ENCODE results near the gene ELOF1.
A peak's percentile ranks its signal among the peaks of the same experiment; 100 is the strongest.
"Not testable (repeated sequence)": the region's sequence is repeated elsewhere in the genome, so short reads cannot be mapped to it uniquely, and the experiment has no call there.

ELOF1 gene

GRCh38 chr19:11558881-11559828 is at the start of gene ELOF1:
ELOF1 (minus strand) TSS chr19:11559230; CDS start chr19:11554347, 4,883 bp downstream.
- DNase-seq (ENCODE audit: low read depth in 3 of 3): peak; percentile 92 to 97 (median 95)

- no peak for DNase-seq (ENCODE audit: low read depth in 3 of 3)
These were observed 47.5 kb upstream of the ELOF1 start for GRCh38 chr19:11606484-11606883.

- DNase-seq (ENCODE audit: low read depth in 3 of 3): not testable (repeated sequence)
These were observed 40.7 kb upstream of the ELOF1 start for GRCh38 chr19:11599704-11600103.

GRCh38 chr19:11598746-11599145 is 39.7 kb upstream of the ELOF1 start:
- no peak for DNase-seq (ENCODE audit: low read depth in 3 of 3)

GRCh38 chr19:11598103-11598483 is 39.1 kb upstream of the ELOF1 start:
- DNase-seq (ENCODE audit: low read depth in 3 of 3): no peak

- peak; percentile 93 to 98 (median 98) for DNase-seq (ENCODE audit: low read depth in 3 of 3)
These were observed 38.4 kb upstream of the ELOF1 start, which contains the start of gene ZNF627 for GRCh38 chr19:11597202-11598102. ZNF627 (plus strand) TSS chr19:11597483; CDS start chr19:11597628, 145 bp downstream.

- no peak for DNase-seq (ENCODE audit: low read depth in 3 of 3)
These were observed 37.1 kb upstream of the ELOF1 start for GRCh38 chr19:11596156-11596555.

GRCh38 chr19:11594084-11594483 is 35.1 kb upstream of the ELOF1 start:
- DNase-seq (ENCODE audit: low read depth in 3 of 3): no peak

- no peak for DNase-seq (ENCODE audit: low read depth in 3 of 3)
These were observed 29.1 kb upstream of the ELOF1 start for GRCh38 chr19:11587975-11588631.

GRCh38 chr19:11587302-11587974 is 28.4 kb upstream of the ELOF1 start:
- peak; percentile 58 to 78 (median 60) for DNase-seq (ENCODE audit: low read depth in 3 of 3)

- DNase-seq (ENCODE audit: low read depth in 3 of 3): no peak
These were observed 27.3 kb upstream of the ELOF1 start for GRCh38 chr19:11586331-11586730.

GRCh38 chr19:11581740-11582139 is 22.7 kb upstream of the ELOF1 start:
- peak; percentile 16 to 52 (median 23) for DNase-seq (ENCODE audit: low read depth in 3 of 3)

GRCh38 chr19:11580116-11580515 is 21.1 kb upstream of the ELOF1 start:
- DNase-seq (ENCODE audit: low read depth in 3 of 3): no peak

GRCh38 chr19:11578258-11579142 is 19.5 kb upstream of the ELOF1 start:
- peak in 1 of 3 experiments; percentile 37 for DNase-seq (ENCODE audit: low read depth in 3 of 3)

GRCh38 chr19:11577451-11578257 is 18.6 kb upstream of the ELOF1 start, which contains the start of gene ACP5:
ACP5 (minus strand) TSS chr19:11577645; CDS start chr19:11577317, 328 bp downstream.
- no peak for DNase-seq (ENCODE audit: low read depth in 3 of 3)

GRCh38 chr19:11576227-11576626 is 17.2 kb upstream of the ELOF1 start:
- DNase-seq (ENCODE audit: low read depth in 3 of 3): no peak

- DNase-seq (ENCODE audit: low read depth in 3 of 3): no peak
These were observed 15.7 kb upstream of the ELOF1 start for GRCh38 chr19:11574689-11575088.

- DNase-seq (ENCODE audit: low read depth in 3 of 3): not testable (repeated sequence)
These were observed 14.7 kb upstream of the ELOF1 start for GRCh38 chr19:11573763-11574162.

- DNase-seq (ENCODE audit: low read depth in 3 of 3): not testable (repeated sequence)
These were observed 14.3 kb upstream of the ELOF1 start for GRCh38 chr19:11573354-11573753.
